K562 (cell line): ENCODE results near the gene HMOX2. TPM values are rescaled to one million over a fixed set of nuclear protein-coding genes. Genes with fewer than 3 reads are reported as not detected.
A peak's percentile ranks its signal among the peaks of the same experiment; 100 is the strongest.

Experiments
- BRD9 ChIP-seq: fragments of 450-650 bp; IDR thresholded peaks from 2 replicates; pipeline ENCODE4 v1.6.1; 2018; ENCODE audit warnings: low read depth; ENCODE audit not compliant: partially characterized antibody
- EWSR1 ChIP-seq: fragments of 450-650 bp; IDR thresholded peaks from 2 replicates; pipeline ENCODE4 v1.6.1; 2018; ENCODE audit warnings: borderline replicate concordance, mild to moderate bottlenecking, low read depth, moderate library complexity; ENCODE audit not compliant: partially characterized antibody
- FOS ChIP-seq: IDR thresholded peaks from 3 replicates; pipeline ENCODE4 v1.6.1; 2011; ENCODE audit not compliant: insufficient read length; ENCODE audit errors: extremely low read depth
- ILK ChIP-seq: fragments of 450-650 bp; IDR thresholded peaks from 2 replicates; pipeline ENCODE4 v1.6.1; 2016; ENCODE audit warnings: missing genetic modification characterization, low read depth, mild to moderate bottlenecking, missing compliant biosample characterization, moderate library complexity, borderline replicate concordance
- NRF1 ChIP-seq, 2 experiments: fragments of 450-650 bp; IDR thresholded peaks in 1 of 2; conservative IDR thresholded peaks in 1 of 2; 2 replicates each; pipeline ENCODE4 v1.6.1; 2014; ENCODE audit warnings: mild to moderate bottlenecking in 2 of 2
- RBM17 ChIP-seq: fragments of 200-400 bp; formaldehyde crosslinking; IDR thresholded peaks from 2 replicates; pipeline ENCODE4 v1.6.1; 2017; ENCODE audit warnings: low read depth, mild to moderate bottlenecking, low read length, borderline replicate concordance
- THRAP3 ChIP-seq: fragments of 450-650 bp; IDR thresholded peaks from 2 replicates; pipeline ENCODE4 v1.6.1; 2016; ENCODE audit warnings: mild to moderate bottlenecking, inconsistent platforms, borderline replicate concordance
- YBX1 ChIP-seq: fragments of 450-650 bp; IDR thresholded peaks from 2 replicates; pipeline ENCODE4 v1.7.1; 2016; ENCODE audit warnings: mild to moderate bottlenecking
- ZC3H11A ChIP-seq: IDR thresholded peaks from 2 replicates; pipeline ENCODE4 v1.6.1; 2012; ENCODE audit warnings: low read depth, low read length, improper control_type of control experiment
- ZNF76 ChIP-seq: fragments of 250-450 bp; sonication (Bioruptor Pico); IDR thresholded peaks from 2 replicates; pipeline ENCODE4 v1.4.0; 2020; ENCODE audit warnings: mild to moderate bottlenecking, moderate library complexity, borderline replicate concordance
- polyA plus RNA-seq, 8 experiments: library from polyadenylated mRNA; depleted of rRNA in 4 of 8; stranded (reverse) in 5 of 8; unstranded in 3 of 8; fragments of >200 nt; fragmentation: Nextera tagmentation in 2 of 8; fragmentation: Illumina TruSeq in 1 of 8; extraction: Ambion mirVana in 2 of 8; extraction: Trizol in 1 of 8; gene quantifications; 2 replicates each; pipeline versions ENCODE4 v1.2.1 to v1.2.3, GENCODE V29; 2011 to 2014; ENCODE audit warnings: inconsistent platforms in 1 of 8, missing spikeins in 1 of 8
- total RNA-seq, 7 experiments: library from RNA; depleted of rRNA in 6 of 7; stranded (reverse); fragments of >200 nt in 6 of 7; fragmentation: Illumina TruSeq in 2 of 7; extraction: Trizol in 2 of 7; gene quantifications; 2 replicates each; pipeline versions ENCODE4 v1.2.1 to v1.2.3, GENCODE V29; 2011 to 2021; ENCODE audit warnings: low replicate concordance in 1 of 7
- TF ChIP-seq, protein P1 (sequence below): fragments of 200-600 bp; sonication (generic); IDR thresholded peaks from one replicate; pipeline ENCODE4 v1.6.1; 2012; ENCODE audit warnings: mild to moderate bottlenecking, low read depth, low read length, inconsistent platforms
- TF ChIP-seq, protein P2 (sequence below): fragments of 450-650 bp; IDR thresholded peaks from 2 replicates; pipeline ENCODE4 v1.6.1; 2017; ENCODE audit warnings: antibody characterized with exemption, mild to moderate bottlenecking

The HMOX2 gene
- total and polyA plus RNA-seq, 9 of the 15 experiments (the other 6 are each of a cell fraction or from before 2014, with no cell fraction given): 26.8 to 87.4 (median 57.4) TPM

DNA sequence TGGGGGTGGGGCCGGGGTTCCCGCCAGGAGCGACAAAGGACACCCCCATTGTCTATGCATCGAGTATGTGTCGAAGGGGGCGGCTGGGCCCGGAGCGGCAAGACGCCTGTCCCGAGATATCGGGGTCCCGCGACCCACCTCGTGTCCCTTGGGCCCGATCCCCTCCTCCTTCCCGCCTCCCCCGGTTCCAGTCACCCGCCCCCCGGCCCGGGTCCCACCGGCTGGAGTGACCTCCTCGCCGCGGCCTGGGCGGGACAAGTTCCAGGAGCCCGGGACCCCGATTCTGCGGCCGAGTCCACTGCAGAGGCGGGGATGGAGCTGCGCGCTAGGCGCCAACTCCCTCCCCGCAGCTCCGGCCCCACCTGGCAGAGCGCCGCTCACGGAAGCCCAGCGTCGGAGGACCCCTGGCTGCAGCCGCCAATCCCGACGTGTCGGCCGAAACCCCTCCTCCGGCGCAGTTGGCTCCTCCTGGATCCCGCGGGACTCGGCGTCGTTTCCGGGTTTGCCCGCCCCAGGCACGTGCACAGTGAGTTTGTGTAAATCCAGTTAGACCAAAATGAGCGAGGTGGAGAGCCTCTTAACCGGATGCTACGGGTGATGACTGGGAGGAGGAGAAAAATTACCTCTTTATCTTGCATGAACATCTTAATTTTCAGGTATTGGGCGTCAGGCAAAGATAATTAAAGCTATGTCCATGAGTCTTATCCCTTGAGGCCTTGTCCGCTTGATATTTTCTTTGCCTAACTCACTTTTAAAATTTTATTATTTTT is 1.8 kb upstream of the HMOX2 start, which contains the start of gene NMRAL1 (continued):
- TF ChIP-seq, protein P1, sequence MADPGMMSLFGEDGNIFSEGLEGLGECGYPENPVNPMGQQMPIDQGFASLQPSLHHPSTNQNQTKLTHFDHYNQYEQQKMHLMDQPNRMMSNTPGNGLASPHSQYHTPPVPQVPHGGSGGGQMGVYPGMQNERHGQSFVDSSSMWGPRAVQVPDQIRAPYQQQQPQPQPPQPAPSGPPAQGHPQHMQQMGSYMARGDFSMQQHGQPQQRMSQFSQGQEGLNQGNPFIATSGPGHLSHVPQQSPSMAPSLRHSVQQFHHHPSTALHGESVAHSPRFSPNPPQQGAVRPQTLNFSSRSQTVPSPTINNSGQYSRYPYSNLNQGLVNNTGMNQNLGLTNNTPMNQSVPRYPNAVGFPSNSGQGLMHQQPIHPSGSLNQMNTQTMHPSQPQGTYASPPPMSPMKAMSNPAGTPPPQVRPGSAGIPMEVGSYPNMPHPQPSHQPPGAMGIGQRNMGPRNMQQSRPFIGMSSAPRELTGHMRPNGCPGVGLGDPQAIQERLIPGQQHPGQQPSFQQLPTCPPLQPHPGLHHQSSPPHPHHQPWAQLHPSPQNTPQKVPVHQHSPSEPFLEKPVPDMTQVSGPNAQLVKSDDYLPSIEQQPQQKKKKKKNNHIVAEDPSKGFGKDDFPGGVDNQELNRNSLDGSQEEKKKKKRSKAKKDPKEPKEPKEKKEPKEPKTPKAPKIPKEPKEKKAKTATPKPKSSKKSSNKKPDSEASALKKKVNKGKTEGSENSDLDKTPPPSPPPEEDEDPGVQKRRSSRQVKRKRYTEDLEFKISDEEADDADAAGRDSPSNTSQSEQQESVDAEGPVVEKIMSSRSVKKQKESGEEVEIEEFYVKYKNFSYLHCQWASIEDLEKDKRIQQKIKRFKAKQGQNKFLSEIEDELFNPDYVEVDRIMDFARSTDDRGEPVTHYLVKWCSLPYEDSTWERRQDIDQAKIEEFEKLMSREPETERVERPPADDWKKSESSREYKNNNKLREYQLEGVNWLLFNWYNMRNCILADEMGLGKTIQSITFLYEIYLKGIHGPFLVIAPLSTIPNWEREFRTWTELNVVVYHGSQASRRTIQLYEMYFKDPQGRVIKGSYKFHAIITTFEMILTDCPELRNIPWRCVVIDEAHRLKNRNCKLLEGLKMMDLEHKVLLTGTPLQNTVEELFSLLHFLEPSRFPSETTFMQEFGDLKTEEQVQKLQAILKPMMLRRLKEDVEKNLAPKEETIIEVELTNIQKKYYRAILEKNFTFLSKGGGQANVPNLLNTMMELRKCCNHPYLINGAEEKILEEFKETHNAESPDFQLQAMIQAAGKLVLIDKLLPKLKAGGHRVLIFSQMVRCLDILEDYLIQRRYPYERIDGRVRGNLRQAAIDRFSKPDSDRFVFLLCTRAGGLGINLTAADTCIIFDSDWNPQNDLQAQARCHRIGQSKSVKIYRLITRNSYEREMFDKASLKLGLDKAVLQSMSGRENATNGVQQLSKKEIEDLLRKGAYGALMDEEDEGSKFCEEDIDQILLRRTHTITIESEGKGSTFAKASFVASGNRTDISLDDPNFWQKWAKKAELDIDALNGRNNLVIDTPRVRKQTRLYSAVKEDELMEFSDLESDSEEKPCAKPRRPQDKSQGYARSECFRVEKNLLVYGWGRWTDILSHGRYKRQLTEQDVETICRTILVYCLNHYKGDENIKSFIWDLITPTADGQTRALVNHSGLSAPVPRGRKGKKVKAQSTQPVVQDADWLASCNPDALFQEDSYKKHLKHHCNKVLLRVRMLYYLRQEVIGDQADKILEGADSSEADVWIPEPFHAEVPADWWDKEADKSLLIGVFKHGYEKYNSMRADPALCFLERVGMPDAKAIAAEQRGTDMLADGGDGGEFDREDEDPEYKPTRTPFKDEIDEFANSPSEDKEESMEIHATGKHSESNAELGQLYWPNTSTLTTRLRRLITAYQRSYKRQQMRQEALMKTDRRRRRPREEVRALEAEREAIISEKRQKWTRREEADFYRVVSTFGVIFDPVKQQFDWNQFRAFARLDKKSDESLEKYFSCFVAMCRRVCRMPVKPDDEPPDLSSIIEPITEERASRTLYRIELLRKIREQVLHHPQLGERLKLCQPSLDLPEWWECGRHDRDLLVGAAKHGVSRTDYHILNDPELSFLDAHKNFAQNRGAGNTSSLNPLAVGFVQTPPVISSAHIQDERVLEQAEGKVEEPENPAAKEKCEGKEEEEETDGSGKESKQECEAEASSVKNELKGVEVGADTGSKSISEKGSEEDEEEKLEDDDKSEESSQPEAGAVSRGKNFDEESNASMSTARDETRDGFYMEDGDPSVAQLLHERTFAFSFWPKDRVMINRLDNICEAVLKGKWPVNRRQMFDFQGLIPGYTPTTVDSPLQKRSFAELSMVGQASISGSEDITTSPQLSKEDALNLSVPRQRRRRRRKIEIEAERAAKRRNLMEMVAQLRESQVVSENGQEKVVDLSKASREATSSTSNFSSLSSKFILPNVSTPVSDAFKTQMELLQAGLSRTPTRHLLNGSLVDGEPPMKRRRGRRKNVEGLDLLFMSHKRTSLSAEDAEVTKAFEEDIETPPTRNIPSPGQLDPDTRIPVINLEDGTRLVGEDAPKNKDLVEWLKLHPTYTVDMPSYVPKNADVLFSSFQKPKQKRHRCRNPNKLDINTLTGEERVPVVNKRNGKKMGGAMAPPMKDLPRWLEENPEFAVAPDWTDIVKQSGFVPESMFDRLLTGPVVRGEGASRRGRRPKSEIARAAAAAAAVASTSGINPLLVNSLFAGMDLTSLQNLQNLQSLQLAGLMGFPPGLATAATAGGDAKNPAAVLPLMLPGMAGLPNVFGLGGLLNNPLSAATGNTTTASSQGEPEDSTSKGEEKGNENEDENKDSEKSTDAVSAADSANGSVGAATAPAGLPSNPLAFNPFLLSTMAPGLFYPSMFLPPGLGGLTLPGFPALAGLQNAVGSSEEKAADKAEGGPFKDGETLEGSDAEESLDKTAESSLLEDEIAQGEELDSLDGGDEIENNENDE: no peak
- TF ChIP-seq, protein P2, sequence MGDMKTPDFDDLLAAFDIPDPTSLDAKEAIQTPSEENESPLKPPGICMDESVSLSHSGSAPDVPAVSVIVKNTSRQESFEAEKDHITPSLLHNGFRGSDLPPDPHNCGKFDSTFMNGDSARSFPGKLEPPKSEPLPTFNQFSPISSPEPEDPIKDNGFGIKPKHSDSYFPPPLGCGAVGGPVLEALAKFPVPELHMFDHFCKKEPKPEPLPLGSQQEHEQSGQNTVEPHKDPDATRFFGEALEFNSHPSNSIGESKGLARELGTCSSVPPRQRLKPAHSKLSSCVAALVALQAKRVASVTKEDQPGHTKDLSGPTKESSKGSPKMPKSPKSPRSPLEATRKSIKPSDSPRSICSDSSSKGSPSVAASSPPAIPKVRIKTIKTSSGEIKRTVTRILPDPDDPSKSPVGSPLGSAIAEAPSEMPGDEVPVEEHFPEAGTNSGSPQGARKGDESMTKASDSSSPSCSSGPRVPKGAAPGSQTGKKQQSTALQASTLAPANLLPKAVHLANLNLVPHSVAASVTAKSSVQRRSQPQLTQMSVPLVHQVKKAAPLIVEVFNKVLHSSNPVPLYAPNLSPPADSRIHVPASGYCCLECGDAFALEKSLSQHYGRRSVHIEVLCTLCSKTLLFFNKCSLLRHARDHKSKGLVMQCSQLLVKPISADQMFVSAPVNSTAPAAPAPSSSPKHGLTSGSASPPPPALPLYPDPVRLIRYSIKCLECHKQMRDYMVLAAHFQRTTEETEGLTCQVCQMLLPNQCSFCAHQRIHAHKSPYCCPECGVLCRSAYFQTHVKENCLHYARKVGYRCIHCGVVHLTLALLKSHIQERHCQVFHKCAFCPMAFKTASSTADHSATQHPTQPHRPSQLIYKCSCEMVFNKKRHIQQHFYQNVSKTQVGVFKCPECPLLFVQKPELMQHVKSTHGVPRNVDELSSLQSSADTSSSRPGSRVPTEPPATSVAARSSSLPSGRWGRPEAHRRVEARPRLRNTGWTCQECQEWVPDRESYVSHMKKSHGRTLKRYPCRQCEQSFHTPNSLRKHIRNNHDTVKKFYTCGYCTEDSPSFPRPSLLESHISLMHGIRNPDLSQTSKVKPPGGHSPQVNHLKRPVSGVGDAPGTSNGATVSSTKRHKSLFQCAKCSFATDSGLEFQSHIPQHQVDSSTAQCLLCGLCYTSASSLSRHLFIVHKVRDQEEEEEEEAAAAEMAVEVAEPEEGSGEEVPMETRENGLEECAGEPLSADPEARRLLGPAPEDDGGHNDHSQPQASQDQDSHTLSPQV: peak; percentile 75; the same call in 1 of the 2 replicates
- no peak for TF ChIP-seq YBX1
- no peak for TF ChIP-seq ZNF76 (CRISPR knock-in tag)
- TF ChIP-seq ZC3H11A: no peak
- no peak for TF ChIP-seq RBM17
- no peak for TF ChIP-seq ILK (tag)
- no peak for TF ChIP-seq EWSR1
- TF ChIP-seq NRF1 (conservative IDR thresholded peaks at IDR 0.05 in 1 of 2, IDR thresholded peaks at IDR 0.05 in 1 of 2): peak; percentile 81 to 85
- no peak for TF ChIP-seq BRD9
- TF ChIP-seq FOS: no peak
- TF ChIP-seq THRAP3: no peak
